ENCODE measurements around the gene TMEM8B. TPM values are rescaled to one million over a fixed set of nuclear protein-coding genes. Genes with fewer than 3 reads are reported as not detected.

The TMEM8B gene
- total and polyA plus RNA-seq, 10 of the 15 experiments (the other 5 are each of a cell fraction or from before 2014, with no cell fraction given): 0.19 to 7.6 (median 2.5) TPM

- TF ChIP-seq KLF5 (IDR thresholded peaks at IDR 0.05; ENCODE audit: partially characterized antibody) (no peak), ATF2 (IDR thresholded peaks at IDR 0.05; ENCODE audit: low read length) (no peak), USF2 (IDR thresholded peaks at IDR 0.05; ENCODE audit: borderline replicate concordance, low read depth, low read length) (no peak)
Measured at GRCh38 chr9:35869621-35870216, 40.7 kb downstream of the TMEM8B start (continued).

- no peak for TF ChIP-seq CEBPB (IDR thresholded peaks at IDR 0.05; ENCODE audit: borderline replicate concordance in 1 of 2, low read depth in 2 of 2, low read length in 2 of 2)
- no peak for TF ChIP-seq DPF2 (IDR thresholded peaks at IDR 0.05)
- no peak for TF ChIP-seq STAT3 (IDR thresholded peaks at IDR 0.05; ENCODE audit: low read depth, low read length)
- no peak for TF ChIP-seq IKZF2 (IDR thresholded peaks at IDR 0.05)
- no peak for TF ChIP-seq BMI1 (IDR thresholded peaks at IDR 0.05; ENCODE audit: borderline replicate concordance)
- no peak for TF ChIP-seq MTA2 (IDR thresholded peaks at IDR 0.05; ENCODE audit: low read depth)
- TF ChIP-seq SKIL (IDR thresholded peaks at IDR 0.05; ENCODE audit: low read depth, poor library complexity, severe bottlenecking): no peak
- no peak for TF ChIP-seq NFYA (IDR thresholded peaks at IDR 0.05; ENCODE audit: borderline replicate concordance, low read depth, low read length)
- no peak for TF ChIP-seq SMAD1 (IDR thresholded peaks at IDR 0.05; ENCODE audit: low read depth, partially characterized antibody)
- TF ChIP-seq POLR2AphosphoS5 (IDR thresholded peaks at IDR 0.05; ENCODE audit: low read length): no peak
- no peak for TF ChIP-seq SP1 (IDR thresholded peaks at IDR 0.05; ENCODE audit: low read depth, low read length)
- TF ChIP-seq NR2F1 (conservative IDR thresholded peaks at IDR 0.05): no peak
- TF ChIP-seq ETV6 (conservative IDR thresholded peaks at IDR 0.05 in 1 of 2, IDR thresholded peaks at IDR 0.05 in 1 of 2; ENCODE audit: borderline replicate concordance in 1 of 2, low read depth in 1 of 2): no peak
- no peak for TF ChIP-seq RELA (IDR thresholded peaks at IDR 0.05; ENCODE audit: borderline replicate concordance, partially characterized antibody)
- TF ChIP-seq POLR2A (IDR thresholded peaks at IDR 0.05; ENCODE audit: low read depth, low read length): no peak
- TF ChIP-seq SUPT20H (IDR thresholded peaks at IDR 0.05; ENCODE audit: borderline replicate concordance, control insufficient read depth, low read depth, low read length): no peak
- Histone ChIP-seq H3K79me2 (ENCODE audit: control insufficient read depth, insufficient read depth, low read length) (no peaks in the 10 kb centered on the region), H3K27me3 (replicated peaks in 1 of 2; ENCODE audit: control insufficient read depth in 2 of 2, insufficient read depth in 2 of 2, low read length in 1 of 2) (no peaks in the 10 kb centered on the region), H4K20me1 (ENCODE audit: control insufficient read depth, insufficient read depth) (no peaks in the 10 kb centered on the region), H3K27ac (ENCODE audit: control insufficient read depth, insufficient read depth) (no peak within 1 kb of the TSS), H3K4me1 (ENCODE audit: control insufficient read depth, insufficient read depth, low read length) (no peaks in the 10 kb centered on the region), H3K4me2 (ENCODE audit: control insufficient read depth, insufficient read depth) (no peak within 1 kb of the TSS), H3K9me3 (replicated peaks; ENCODE audit: control insufficient read depth, insufficient read depth, low read length) (no peaks in the 10 kb centered on the region), H3K9ac (ENCODE audit: control insufficient read depth, insufficient read depth, low read length) (no peak within 1 kb of the TSS), H2AFZ (ENCODE audit: control insufficient read depth, low read depth, low read length) (no peak within 1 kb of the TSS), H3K36me3 (ENCODE audit: control insufficient read depth in 2 of 2, insufficient read depth in 2 of 2, low read length in 1 of 2) (no peaks in the 10 kb centered on the region), H3K4me3 (no peak within 1 kb of the TSS)
- CTCF ChIA-PET: interaction anchor here (1.1 to 2.7 kb wide), 2 partner anchors 11 to 33 kb away, joined by 4 to 19 read pairs; no protein-coding TSS in a partner anchor
- ATAC-seq (no peak), DNase-seq (ENCODE audit: low read depth, low spot score) (no peak), FAIRE-seq (no peak)
- SMC1A ChIA-PET (ENCODE audit: uncharacterized antibody, unreplicated experiment): interaction anchor here (0.8 kb wide), 1 partner anchor 12 kb away, joined by 3 read pairs; no protein-coding TSS in a partner anchor
- RAD21 ChIA-PET (ENCODE audit: unreplicated experiment): no interaction called here
- intact Hi-C loops (cut with micrococcal nuclease; ENCODE audit: unreplicated experiment): no loop called here
- POLR2A ChIA-PET: no interaction called here
- in situ Hi-C loops (cut with MboI): no loop called here
- BruUV-seq (replicated peaks): no TSS peak
- WGBS (ENCODE audit: insufficient coverage, insufficient replicate concordance, low lambda C conversion rate, missing lambda C conversion rate): 70% methylated on average over 8 of the region's 8 CpGs
Measured at GRCh38 chr9:35870351-35870923, 41.4 kb downstream of the TMEM8B start, which contains the start of gene OR13J1. OR13J1 (minus strand) TSS chr9:35870401; CDS start chr9:35870401, 0 bp downstream.

Measured in GM12878 (cell line).